ENCODE measurements around the gene SPRR1A.

The SPRR1A gene

GRCh38 chr1:153025797-153026196, 41.9 kb downstream of the SPRR1A start:
- H3K4me1 ChIP-seq (ENCODE audit: control insufficient read depth, insufficient read depth, low read length, poor library complexity, severe bottlenecking) = no peaks in the 10 kb centered on the region
- no peaks in the 10 kb centered on the region for H3K36me3 ChIP-seq (ENCODE audit: control insufficient read depth, insufficient read depth, low read length)
- H3K4me3 ChIP-seq (ENCODE audit: extremely low read depth, insufficient read depth, low read length, poor library complexity, severe bottlenecking) = no peak overlapping the region
- no peak overlapping the region for H3K27ac ChIP-seq (ENCODE audit: low read depth, low read length, severe bottlenecking)
- WGBS, 2 experiments (ENCODE audit: insufficient coverage in 2 of 2) = 80% methylated on average over 1 of the region's 1 CpG; no CpG with 5 or more reads in 1 of the 2 experiments
- no peaks in the 10 kb centered on the region for H3K9me3 ChIP-seq (ENCODE audit: control insufficient read depth, low read length)

GRCh38 chr1:153028766-153029165, 44.9 kb downstream of the SPRR1A start:
- WGBS, 2 experiments (ENCODE audit: insufficient coverage in 2 of 2) = 60% methylated on average over 1 of the region's 1 CpG; no CpG with 5 or more reads in 1 of the 2 experiments
- Histone ChIP-seq H3K36me3 (ENCODE audit: control insufficient read depth, insufficient read depth, low read length) (no peaks in the 10 kb centered on the region), H3K4me3 (ENCODE audit: extremely low read depth, insufficient read depth, low read length, poor library complexity, severe bottlenecking) (no peak overlapping the region), H3K27ac (ENCODE audit: low read depth, low read length, severe bottlenecking) (no peak overlapping the region), H3K9me3 (ENCODE audit: control insufficient read depth, low read length) (no peaks in the 10 kb centered on the region), H3K4me1 (ENCODE audit: control insufficient read depth, insufficient read depth, low read length, poor library complexity, severe bottlenecking) (peaks cover 11% of the 10 kb centered on the region)

- no peaks in the 10 kb centered on the region for H3K9me3 ChIP-seq (ENCODE audit: control insufficient read depth, low read length)
- H3K4me1 ChIP-seq (ENCODE audit: control insufficient read depth, insufficient read depth, low read length, poor library complexity, severe bottlenecking) = peaks cover 11% of the 10 kb centered on the region
- no peak within 1 kb of the TSS for H3K27ac ChIP-seq (ENCODE audit: low read depth, low read length, severe bottlenecking)
- no peaks in the 10 kb centered on the region for H3K36me3 ChIP-seq (ENCODE audit: control insufficient read depth, insufficient read depth, low read length)
- no peak within 1 kb of the TSS for H3K4me3 ChIP-seq (ENCODE audit: extremely low read depth, insufficient read depth, low read length, poor library complexity, severe bottlenecking)
Observed at GRCh38 chr1:153030895-153031294, 47.0 kb downstream of the SPRR1A start, which contains the start of gene SPRR1B. Gene SPRR1B, plus strand, starts transcription at chr1:153031203. Its CDS starts 1,143 bp downstream, at chr1:153032346.

- Histone ChIP-seq H3K4me1 (ENCODE audit: control insufficient read depth, insufficient read depth, low read length, poor library complexity, severe bottlenecking) (peaks cover 11% of the 10 kb centered on the region), H3K4me3 (ENCODE audit: extremely low read depth, insufficient read depth, low read length, poor library complexity, severe bottlenecking) (no peak overlapping the region), H3K36me3 (ENCODE audit: control insufficient read depth, insufficient read depth, low read length) (no peaks in the 10 kb centered on the region), H3K27ac (ENCODE audit: low read depth, low read length, severe bottlenecking) (no peak overlapping the region), H3K9me3 (ENCODE audit: control insufficient read depth, low read length) (no peaks in the 10 kb centered on the region)
Observed at GRCh38 chr1:153032073-153032472, 48.2 kb downstream of the SPRR1A start.

GRCh38 chr1:153032677-153033308, 48.9 kb downstream of the SPRR1A start:
- WGBS, 2 experiments (ENCODE audit: insufficient coverage in 2 of 2) = 0% methylated on average over 1 of the region's 3 CpGs
- Histone ChIP-seq H3K36me3 (ENCODE audit: control insufficient read depth, insufficient read depth, low read length) (no peaks in the 10 kb centered on the region), H3K27ac (ENCODE audit: low read depth, low read length, severe bottlenecking) (no peak overlapping the region), H3K9me3 (ENCODE audit: control insufficient read depth, low read length) (no peaks in the 10 kb centered on the region), H3K4me1 (ENCODE audit: control insufficient read depth, insufficient read depth, low read length, poor library complexity, severe bottlenecking) (peaks cover 11% of the 10 kb centered on the region), H3K4me3 (ENCODE audit: extremely low read depth, insufficient read depth, low read length, poor library complexity, severe bottlenecking) (no peak overlapping the region)

- WGBS, 2 experiments (ENCODE audit: insufficient coverage in 2 of 2) = no CpG with 5 or more reads among the region's 1 CpG
- Histone ChIP-seq H3K4me1 (ENCODE audit: control insufficient read depth, insufficient read depth, low read length, poor library complexity, severe bottlenecking) (peaks cover 11% of the 10 kb centered on the region), H3K27ac (ENCODE audit: low read depth, low read length, severe bottlenecking) (no peak overlapping the region), H3K9me3 (ENCODE audit: control insufficient read depth, low read length) (no peaks in the 10 kb centered on the region), H3K4me3 (ENCODE audit: extremely low read depth, insufficient read depth, low read length, poor library complexity, severe bottlenecking) (no peak overlapping the region), H3K36me3 (ENCODE audit: control insufficient read depth, insufficient read depth, low read length) (no peaks in the 10 kb centered on the region)
Observed at GRCh38 chr1:153035211-153035610, 51.3 kb downstream of the SPRR1A start.

Measured in mesodermal cell (in vitro differentiated cells).